Sigmoid colon (tissue), 4 donors: ENCODE results near the gene RP2.

ENCODE experiments used
- EP300 ChIP-seq, 4 donors: sonication (generic); formaldehyde crosslinking; IDR thresholded peaks; one replicate each; pipeline ENCODE4 v1.6.1; 2017; ENCODE audit warnings: antibody characterized with exemption in 4 of 4
- POLR2A ChIP-seq, 2 donors: fragments of 450-650 bp; IDR thresholded peaks; one replicate each; pipeline ENCODE4 v1.6.1; 2016; ENCODE audit warnings: antibody characterized with exemption in 2 of 2, mild to moderate bottlenecking in 2 of 2, moderate library complexity in 2 of 2
- TF ChIP-seq, protein P1 (sequence below), 4 experiments: fragments of 450-650 bp in 3 of 4; fragments of 200-600 bp in 1 of 4; IDR thresholded peaks; one replicate each; pipeline ENCODE4 v1.5.1; 2016 to 2019; ENCODE audit warnings: antibody characterized with exemption in 4 of 4, mild to moderate bottlenecking in 3 of 4, moderate library complexity in 2 of 4

- TF ChIP-seq, protein P1, sequence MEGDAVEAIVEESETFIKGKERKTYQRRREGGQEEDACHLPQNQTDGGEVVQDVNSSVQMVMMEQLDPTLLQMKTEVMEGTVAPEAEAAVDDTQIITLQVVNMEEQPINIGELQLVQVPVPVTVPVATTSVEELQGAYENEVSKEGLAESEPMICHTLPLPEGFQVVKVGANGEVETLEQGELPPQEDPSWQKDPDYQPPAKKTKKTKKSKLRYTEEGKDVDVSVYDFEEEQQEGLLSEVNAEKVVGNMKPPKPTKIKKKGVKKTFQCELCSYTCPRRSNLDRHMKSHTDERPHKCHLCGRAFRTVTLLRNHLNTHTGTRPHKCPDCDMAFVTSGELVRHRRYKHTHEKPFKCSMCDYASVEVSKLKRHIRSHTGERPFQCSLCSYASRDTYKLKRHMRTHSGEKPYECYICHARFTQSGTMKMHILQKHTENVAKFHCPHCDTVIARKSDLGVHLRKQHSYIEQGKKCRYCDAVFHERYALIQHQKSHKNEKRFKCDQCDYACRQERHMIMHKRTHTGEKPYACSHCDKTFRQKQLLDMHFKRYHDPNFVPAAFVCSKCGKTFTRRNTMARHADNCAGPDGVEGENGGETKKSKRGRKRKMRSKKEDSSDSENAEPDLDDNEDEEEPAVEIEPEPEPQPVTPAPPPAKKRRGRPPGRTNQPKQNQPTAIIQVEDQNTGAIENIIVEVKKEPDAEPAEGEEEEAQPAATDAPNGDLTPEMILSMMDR (IDR thresholded peaks at IDR 0.05): no peak
- TF ChIP-seq POLR2A (IDR thresholded peaks at IDR 0.05): no peak
- no peak for TF ChIP-seq EP300 (IDR thresholded peaks at IDR 0.05)
Measured at GRCh38 chrX:46856483-46856882, 19.6 kb downstream of the RP2 start.
